HFF-Myc (cell line): ENCODE results near the gene IGFALS.

Source experiments
- DNase-seq: peaks from one replicate; pipeline ENCODE4 v3.0.0-alpha.2; 2011; ENCODE audit warnings: low read depth; ENCODE audit errors: extremely low read depth
- H3K4me3 ChIP-seq: replicated peaks from 2 replicates; pipeline ENCODE4 v1.5.1; 2011; ENCODE audit warnings: low read depth, mild to moderate bottlenecking, control low read depth, low read length
- TF ChIP-seq, protein P1 (sequence below): IDR thresholded peaks from 2 replicates; pipeline ENCODE4 v1.5.1; 2012; ENCODE audit warnings: mild to moderate bottlenecking, low read depth, low read length, control low read depth; ENCODE audit errors: missing control alignments

The IGFALS gene

DNA sequence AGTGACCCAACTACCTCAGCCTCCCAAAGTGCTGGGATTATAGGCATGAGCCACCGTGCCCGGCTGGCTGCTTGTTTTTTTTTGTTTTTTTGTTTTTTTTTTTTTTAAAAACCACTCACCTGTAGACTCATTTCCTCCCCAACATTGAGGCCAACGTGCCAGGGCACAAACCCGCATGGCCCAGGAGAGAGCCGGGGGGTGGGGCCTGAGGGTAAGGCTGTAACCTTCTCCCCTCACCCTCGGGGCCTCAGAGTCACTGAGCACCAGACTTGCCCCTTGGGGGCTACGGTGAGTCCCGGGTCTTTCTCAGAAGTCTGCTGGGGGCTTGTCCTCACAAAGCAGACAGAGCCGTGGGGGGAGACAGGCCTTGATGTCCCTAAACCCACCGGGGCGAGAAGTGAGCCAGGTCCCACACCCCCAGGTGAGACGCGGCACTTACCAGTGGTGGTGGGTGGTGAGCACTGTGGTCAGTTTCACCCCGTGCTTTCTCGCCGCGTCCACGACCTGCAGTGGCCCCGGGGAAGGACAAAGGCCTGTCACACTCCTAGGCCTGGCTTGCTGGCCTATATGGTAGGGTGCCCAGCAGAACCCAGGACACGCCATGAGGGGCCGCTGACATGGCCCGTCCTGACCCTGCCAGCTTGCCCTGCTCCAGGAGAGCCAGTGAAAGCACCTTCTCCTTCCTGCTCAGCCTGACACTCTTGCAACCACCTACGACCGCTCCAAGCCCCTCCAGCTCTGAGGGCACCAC lies 28.5 kb upstream of the IGFALS start:
- no peak for DNase-seq
- TF ChIP-seq, protein P1, sequence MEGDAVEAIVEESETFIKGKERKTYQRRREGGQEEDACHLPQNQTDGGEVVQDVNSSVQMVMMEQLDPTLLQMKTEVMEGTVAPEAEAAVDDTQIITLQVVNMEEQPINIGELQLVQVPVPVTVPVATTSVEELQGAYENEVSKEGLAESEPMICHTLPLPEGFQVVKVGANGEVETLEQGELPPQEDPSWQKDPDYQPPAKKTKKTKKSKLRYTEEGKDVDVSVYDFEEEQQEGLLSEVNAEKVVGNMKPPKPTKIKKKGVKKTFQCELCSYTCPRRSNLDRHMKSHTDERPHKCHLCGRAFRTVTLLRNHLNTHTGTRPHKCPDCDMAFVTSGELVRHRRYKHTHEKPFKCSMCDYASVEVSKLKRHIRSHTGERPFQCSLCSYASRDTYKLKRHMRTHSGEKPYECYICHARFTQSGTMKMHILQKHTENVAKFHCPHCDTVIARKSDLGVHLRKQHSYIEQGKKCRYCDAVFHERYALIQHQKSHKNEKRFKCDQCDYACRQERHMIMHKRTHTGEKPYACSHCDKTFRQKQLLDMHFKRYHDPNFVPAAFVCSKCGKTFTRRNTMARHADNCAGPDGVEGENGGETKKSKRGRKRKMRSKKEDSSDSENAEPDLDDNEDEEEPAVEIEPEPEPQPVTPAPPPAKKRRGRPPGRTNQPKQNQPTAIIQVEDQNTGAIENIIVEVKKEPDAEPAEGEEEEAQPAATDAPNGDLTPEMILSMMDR: no peak
- no peak overlapping the region for H3K4me3 ChIP-seq

DNA sequence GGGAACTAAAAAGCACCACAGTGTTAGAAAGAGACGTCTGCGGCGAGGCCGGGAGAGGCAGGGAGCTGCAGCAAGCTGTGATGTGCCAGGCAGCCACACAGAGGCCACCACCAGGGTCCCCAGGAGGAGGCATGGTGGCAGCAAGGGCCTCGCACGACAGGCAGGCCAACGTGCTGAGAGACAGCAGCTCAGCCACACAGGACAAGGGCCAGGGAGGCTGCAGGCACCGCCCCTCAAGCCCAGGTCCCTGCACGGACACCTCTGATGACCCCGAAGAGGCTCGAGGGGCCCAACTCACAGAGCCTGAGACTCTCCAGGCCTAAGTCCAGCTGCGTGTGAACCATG lies 27.4 kb upstream of the IGFALS start:
- H3K4me3 ChIP-seq: no peak overlapping the region
- DNase-seq: no peak
- TF ChIP-seq, protein P1: no peak

DNA sequence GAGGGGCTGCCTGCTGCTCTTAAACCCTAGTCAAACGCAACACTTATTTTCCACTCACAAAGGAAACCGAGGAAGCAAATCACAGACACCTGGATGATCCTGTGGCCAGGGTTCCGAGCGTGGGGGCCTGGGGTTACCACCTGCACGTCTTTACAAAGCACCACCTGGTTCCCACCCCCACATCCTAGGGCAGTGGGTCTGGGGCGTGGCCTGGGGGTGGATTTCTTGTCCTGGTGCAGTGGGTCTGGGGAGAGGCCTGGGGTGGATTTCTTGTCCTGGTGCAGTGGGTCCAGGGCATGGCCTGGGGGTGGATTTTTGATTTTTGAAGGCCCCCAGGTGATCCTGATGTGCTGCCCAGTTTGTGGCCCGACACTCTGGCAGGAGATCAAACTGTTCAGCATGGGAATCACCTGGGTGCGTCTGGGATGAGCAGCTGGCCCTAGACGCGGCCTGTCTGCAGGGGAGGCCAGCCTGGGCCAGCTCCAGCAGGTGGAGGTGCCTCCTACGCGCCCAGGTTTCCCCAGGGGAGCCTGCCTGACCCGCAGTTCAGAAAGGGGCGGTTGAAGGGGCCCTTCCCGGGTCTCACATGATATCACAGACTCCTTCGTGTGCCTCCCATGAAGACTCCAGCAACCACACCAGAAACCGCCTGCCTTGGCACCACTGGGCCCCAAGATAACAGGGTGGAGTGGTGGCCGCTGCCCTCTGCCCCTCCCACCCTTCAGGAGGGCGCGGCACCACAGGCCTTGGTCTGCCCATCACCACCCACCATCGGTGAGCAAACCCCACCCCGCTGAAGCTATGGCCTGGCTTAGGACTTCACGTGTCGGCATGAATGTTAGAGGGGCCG lies 26.8 kb upstream of the IGFALS start:
- TF ChIP-seq, protein P1: no peak
- no peak for DNase-seq
- no peak overlapping the region for H3K4me3 ChIP-seq

GRCh38 chr16:1819611-1820010 lies 26.1 kb upstream of the IGFALS start:
- no peak overlapping the region for H3K4me3 ChIP-seq
- no peak for DNase-seq
- TF ChIP-seq, protein P1: no peak

- no peak for DNase-seq
- no peak overlapping the region for H3K4me3 ChIP-seq
- TF ChIP-seq, protein P1: no peak
Measured at GRCh38 chr16:1818873-1819525, 25.5 kb upstream of the IGFALS start.

DNA sequence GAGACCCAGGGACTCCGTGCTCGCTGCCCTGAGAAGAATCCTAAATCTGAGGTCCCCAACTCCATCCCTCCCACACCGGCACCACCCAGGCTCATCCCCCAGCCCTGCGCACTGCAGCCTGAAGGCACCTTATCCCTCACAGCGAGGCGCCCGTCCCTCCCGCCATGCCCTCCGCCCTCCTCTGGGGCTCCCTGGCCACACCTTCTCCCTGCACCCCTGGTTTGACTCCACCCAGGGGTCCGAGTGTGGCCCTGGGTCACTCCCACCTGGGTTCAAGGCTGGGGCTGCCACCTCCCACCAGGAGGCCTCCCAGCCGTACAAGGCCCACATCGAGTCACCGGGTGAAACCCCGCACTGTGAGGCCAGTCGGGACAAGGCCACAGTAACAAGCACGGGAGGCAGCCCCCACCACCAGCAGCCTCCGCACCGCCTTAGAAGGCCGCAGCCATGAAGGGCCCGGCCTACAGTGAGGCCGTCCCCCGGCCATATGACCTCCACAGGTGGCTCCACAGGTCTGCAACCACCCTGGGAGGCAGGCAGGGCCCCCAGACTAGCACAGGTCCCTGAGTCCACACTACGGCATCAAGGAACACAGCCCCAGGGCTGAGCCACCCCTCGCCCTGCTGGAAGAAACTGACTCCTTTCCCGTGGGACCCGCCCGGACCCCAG lies 24.8 kb upstream of the IGFALS start:
- no peak for DNase-seq
- H3K4me3 ChIP-seq: no peak overlapping the region
- TF ChIP-seq, protein P1: no peak
